HG03039 (cell line): ENCODE measurements around the gene USP6NL.

Experiments used
- ATAC-seq: cut with Tn5 transposase; IDR thresholded peaks from one replicate; pipeline ENCODE4 v1.9.1; 2021; ENCODE audit warnings: mild to moderate bottlenecking, moderate library complexity; ENCODE audit not compliant: unreplicated experiment

Gene USP6NL

DNA sequence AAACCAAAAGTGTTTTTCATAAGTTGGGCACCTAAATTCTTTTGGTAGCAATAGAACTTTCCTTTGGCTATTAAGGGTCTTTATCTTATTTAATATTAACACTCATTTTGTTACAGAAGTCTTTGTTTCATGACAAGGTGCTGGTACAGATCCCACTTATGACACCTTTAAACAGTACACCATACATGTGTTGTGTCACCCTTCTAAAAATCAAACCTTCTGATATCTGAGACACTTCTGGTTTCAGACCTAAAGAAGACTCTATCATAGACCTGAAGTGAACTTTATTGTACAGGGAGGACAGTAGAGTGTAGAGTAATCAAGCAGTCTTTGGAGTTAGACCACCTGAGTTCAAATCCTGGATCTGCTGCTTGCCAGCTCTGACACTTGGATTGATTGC lies 5.8 kb upstream of the USP6NL start:
- ATAC-seq = no peak

GRCh38 chr10:11616021-11616420 lies 4.6 kb upstream of the USP6NL start:
- no peak for ATAC-seq

GRCh38 chr10:11615396-11615795 lies 3.9 kb upstream of the USP6NL start:
- no peak for ATAC-seq

- ATAC-seq = no peak
These were observed 861 bp upstream of the USP6NL start for GRCh38 chr10:11612021-11613001.

DNA sequence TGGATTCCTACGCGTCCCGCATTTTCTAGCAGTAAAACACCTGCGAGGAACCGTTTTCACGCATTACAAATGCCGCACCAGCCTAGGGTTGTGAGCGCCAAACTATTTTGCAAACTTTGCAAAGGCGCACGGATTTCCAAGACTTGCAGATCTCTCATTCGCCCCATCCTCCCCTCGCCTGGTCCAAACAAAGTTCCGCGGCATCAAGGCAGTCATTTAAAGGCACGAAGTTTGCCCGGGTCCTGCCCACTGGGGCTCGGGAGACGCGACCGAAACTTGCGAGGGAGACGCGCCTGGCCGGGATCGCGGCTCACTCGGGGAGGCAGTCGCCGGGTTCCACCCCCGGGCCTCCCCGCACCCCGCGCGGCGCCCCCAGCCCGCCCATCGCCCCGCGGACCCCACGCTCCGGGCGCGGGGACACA lies 613 bp downstream of the USP6NL start:
- ATAC-seq = peak; percentile 9

DNA sequence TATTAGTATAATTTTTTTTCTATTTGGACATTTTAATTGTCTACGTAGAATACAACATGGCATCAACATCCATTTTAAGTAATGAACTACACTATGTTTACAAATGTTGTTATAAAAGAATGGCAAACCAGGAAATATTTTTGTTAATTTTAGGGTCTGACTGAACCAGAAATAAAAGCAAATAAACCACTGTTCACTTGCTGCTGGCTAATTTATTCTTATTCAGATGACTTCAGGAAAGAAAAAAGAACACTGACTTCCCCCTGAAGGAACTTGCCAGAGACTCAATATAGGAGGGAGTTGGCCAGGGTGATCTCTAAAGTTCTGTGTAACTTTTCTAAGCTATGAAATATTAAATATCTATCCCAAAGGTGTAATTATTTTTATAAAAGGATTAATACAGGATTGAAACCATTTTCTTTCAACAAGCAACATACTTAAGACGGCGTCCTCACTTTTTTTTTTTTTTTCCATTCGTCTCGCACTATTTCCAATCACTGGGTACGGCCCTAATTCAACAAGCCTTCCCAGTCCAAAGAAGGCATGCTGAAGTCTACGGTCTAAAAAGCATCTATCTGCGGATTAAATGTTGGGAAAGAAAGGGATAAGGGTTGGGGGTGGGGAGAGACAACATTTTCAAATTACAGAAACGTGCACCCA lies 1.2 kb downstream of the USP6NL start:
- ATAC-seq = no peak

DNA sequence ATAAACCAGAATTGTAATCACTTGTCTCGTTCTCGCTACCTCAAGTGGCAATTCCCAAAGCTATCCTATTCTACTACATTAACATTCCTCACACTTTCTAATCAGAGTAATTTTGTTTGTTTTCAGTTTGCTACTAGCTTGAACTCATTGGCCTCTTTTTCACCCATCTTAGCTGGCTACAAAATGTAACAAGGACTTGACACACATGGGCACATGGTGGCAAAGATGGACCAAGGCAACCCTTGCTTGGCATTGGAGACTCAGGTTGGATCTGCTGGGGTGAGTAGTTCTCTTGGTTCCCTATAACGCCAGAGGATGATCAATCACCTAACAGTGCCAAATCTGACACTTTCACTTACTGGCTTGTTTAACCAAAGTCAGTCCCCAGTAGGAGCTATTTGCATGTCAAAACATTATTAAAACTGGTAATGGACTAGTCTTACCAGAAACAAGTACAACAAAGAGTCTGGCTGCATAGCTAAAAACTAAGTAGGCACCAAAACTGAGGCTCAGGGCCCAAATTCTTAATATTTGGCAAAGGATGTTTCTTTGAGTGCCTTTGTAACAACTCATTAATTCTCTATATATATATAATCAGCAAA lies 1.9 kb downstream of the USP6NL start:
- ATAC-seq = no peak

GRCh38 chr10:11609052-11609451 lies 2.4 kb downstream of the USP6NL start:
- ATAC-seq = no peak

DNA sequence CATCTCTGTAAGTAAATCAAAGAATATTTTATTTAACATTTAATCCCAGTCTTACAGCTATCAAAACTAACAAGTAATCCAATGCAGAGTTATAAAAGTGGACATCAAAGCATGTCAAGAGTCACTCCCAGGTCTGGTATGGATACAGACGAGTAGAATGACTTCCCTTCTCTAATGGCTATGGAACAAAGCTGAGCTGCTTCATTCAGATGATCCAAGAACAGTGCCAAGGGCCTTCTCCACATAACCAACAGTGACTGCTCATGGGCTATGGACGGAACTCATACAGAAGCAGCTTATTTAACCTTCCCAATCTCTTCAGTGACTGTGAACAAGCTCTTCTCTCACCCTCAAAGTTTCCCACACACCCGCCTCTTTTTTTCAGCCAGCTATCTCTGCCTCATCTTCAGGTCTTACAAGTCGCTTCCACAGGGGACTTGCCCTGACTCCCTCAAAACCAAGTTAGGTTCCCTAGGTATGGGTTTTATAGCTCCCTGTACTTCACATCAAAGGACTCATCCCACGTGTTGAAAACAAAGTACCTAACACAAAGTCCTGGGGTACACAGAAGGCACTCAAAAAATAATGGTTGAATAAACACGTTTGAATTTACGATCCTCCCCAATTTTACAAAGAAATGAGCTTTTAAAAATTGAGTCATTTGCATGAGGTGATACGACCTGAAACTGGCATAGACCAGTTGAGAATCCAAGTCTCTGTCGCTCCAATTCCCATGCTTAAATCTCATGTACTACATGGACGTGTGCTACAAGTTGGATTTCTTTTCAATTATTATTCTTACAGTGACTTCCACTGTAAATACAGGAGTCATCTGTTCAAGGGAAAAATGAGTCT lies 3.1 kb downstream of the USP6NL start:
- no peak for ATAC-seq

DNA sequence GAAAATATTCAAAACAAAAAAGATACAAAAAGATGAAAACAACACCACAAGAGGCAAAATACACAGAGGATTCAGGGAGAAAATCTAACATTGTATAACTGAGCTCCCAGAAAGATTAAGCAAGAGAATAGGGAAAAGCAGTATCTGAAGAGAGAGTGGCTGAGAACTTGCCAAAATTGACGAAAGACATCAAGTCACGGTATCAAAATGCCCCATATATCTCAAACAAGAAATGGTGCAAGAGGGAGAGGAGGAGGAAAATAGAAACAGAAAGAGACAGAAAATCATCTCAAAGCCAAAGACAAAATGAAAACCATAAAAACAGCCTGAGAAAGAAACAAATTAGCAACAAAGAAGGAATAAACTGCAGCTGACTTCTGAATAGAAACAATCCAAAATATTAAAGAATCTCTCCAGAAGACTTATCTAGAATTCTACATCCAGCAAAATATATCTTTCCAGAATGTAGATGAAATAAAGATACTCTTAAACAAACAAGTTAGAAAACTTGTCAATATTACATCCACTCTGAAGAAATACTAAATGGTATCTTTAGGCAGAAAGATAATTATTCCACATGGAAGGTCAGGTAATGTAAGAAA lies 5.5 kb downstream of the USP6NL start:
- no peak for ATAC-seq

DNA sequence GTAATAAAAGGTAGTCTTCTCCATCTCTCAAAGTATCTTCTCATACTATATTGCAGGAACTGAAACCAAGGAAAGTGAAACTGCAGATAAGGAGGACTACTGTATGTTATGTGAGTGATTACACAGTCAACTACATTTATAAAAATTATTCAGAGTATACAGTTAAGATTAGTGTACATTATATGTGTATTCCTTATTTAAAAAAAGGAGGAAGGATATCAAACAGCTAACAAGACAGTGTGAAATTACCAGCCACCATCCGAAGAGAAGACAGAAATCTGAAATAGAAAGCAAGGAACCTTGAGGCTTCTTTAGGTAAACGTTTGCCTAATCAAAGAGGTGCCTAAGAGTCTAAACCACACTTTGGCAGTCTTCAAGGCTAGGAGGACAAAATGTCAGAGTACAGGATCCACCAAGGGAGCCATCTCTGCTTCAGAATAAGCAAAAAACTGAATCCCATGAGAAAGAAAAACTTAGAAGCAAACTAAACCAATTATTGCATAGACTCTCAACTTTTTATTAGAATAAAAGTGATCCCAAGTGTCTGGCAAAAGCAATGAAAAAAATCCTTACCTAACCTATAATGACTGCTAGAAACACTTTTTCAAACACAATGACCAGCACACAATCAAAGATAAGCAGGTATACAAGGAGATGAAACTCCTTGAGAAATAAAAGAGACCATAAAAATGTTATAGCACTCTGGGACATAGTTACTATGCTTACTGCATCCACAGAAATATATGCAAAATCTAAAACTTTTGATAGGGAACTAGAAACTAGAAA lies 6.4 kb downstream of the USP6NL start:
- no peak for ATAC-seq

- no peak for ATAC-seq
These were observed 7.7 kb downstream of the USP6NL start for GRCh38 chr10:11603741-11604140.

GRCh38 chr10:11602919-11603523 lies 8.4 kb downstream of the USP6NL start:
- no peak for ATAC-seq

- no peak for ATAC-seq
These were observed 9.1 kb downstream of the USP6NL start for GRCh38 chr10:11602358-11602757.

GRCh38 chr10:11601670-11602069 lies 9.8 kb downstream of the USP6NL start:
- no peak for ATAC-seq

GRCh38 chr10:11600280-11600679 lies 11.2 kb downstream of the USP6NL start:
- ATAC-seq = no peak

GRCh38 chr10:11598712-11599397 lies 12.6 kb downstream of the USP6NL start:
- ATAC-seq = no peak

GRCh38 chr10:11597470-11597869 lies 14.0 kb downstream of the USP6NL start:
- no peak for ATAC-seq

DNA sequence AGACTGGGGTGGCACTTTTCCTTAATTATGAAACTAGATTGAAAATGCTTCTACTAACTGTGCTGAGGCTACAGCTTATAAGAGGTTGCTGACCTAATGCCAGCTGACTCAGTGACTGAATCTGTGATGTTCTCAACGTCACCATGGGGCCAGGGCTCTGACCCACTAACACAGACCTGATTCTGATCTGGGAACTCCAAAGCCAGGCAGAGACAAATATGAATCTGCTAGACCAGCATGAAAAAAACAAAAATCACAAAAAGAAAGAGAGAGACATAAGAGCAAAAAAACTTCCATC lies 16.1 kb downstream of the USP6NL start:
- ATAC-seq = no peak
